MM.1S (cell line): ENCODE results near the gene ZNF335.

ENCODE experiments used
- CTCF ChIP-seq: fragments of 300-600 bp; sonication (generic); IDR thresholded peaks from 2 replicates; pipeline ENCODE4 v1.5.1; 2016; ENCODE audit warnings: antibody characterized with exemption, low read length, mixed read lengths
- EZH2 ChIP-seq: fragments of 300-600 bp; sonication (generic); optimal IDR thresholded peaks from 2 replicates; pipeline ENCODE3; 2017; ENCODE audit warnings: low read depth, mild to moderate bottlenecking, antibody characterized with exemption, low read length, mixed read lengths

GRCh38 chr20:45921337-45922189, 50.4 kb downstream of the ZNF335 start:
- TF ChIP-seq EZH2 (no peak), CTCF (no peak)
